HG03469 (cell line): ENCODE measurements around the gene AMBP.

Experiments
- ATAC-seq: cut with Tn5 transposase; IDR thresholded peaks from one replicate; pipeline ENCODE4 v1.9.1; 2021; ENCODE audit warnings: mild to moderate bottlenecking, moderate library complexity, moderate number of reproducible peaks; ENCODE audit not compliant: unreplicated experiment

Gene AMBP

GRCh38 chr9:114015607-114016006 lies 62.5 kb downstream of the AMBP start:
- ATAC-seq = no peak

GRCh38 chr9:114014044-114014443 lies 64.1 kb downstream of the AMBP start:
- ATAC-seq = no peak

GRCh38 chr9:114012126-114012525 lies 66.0 kb downstream of the AMBP start:
- ATAC-seq = no peak

- no peak for ATAC-seq
Observed at GRCh38 chr9:114011313-114011712, 66.8 kb downstream of the AMBP start.
